ENCODE data around the gene GLRX5.

The GLRX5 gene

DNA sequence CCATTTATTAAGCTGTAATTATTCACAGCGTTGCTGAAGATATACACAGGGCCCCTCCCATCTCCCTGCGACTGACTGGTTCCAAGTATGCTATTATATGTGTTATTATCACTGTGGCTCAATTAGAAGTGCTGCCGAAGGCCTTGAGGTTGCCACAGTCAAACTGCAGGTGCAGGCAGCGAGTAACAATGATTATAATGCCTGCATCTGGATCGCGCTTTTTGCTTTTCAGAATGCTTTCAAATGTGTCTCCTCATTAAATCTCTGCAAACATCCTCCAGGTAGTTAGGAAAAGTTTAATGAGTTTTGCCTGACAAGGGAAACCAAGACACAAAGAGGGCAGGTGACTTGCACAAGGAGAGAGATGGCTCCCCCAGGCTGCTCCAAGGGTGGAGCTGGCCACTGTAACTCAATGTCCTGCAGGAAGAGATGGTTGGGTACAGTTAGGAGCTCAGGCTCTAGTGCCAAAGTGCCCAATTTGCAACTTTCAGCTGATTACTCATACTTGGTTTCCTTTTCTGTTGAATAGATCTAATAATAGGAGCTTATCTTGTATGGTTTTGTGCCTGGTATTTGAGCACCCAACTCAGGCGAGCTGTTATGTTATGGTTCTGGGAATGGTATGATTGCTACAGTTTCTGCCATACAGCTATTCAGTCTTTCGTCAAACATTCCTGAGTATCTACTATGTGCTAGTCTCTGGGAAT lies 16.7 kb upstream of the GLRX5 start:
- DNase-seq = no peak

DNA sequence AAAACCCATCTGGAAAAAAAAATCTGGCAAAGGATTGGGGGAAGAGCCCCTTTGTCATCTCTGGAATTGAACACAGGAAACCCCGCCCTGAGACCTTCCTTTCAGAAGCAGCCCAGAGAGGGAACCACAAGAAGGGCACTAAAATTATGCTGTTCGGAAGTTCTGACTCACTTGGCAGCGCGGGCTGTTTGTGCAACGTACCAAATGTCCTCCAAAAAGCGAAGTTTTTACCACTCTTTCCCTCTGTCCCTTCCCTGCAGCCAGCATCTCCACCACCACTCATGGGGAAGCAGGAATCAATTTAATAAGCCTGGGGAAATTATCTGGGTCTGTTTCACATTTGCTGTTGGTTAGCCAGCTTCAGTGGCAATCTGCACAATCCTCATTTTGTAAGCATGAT lies 15.2 kb upstream of the GLRX5 start:
- peak; percentile 87 for DNase-seq

DNA sequence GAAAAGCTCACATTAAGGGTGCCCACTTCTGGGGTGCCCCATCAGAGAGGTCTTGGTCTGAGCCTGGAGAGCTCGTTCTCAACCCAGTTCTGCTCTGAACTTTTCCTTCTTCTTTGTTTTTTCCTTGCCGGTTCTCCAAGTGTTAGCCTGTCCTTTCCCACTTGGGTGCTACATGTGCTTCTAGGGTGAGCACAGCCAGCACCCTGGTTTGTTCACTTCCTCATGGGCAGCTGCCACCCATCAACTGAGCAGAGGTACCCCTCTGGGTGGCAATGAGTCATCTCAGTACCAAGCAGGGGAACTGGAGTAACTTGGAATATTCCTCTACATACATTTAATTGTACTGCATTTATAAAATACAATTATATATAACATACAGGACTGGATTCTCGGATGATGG lies 14.5 kb upstream of the GLRX5 start:
- no peak for DNase-seq

DNA sequence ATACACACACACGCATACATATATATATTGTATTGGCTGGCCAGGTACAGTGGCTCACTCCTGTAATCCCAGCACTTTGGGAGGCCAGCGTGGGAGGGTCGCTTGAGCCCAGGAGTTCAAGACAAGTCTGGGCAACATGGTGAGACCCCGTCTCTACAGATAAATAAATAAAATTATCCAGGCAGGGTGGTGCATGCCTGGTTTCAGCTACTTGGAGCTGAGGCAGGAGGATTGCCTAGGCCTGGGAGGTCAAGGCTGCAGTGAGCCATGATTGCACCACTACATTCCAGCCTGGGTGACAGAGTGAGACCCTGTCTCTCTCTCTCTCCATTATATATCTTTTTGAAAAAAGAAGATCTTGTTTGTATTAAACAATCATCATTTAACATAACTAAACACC lies 13.8 kb upstream of the GLRX5 start:
- DNase-seq = no peak

DNA sequence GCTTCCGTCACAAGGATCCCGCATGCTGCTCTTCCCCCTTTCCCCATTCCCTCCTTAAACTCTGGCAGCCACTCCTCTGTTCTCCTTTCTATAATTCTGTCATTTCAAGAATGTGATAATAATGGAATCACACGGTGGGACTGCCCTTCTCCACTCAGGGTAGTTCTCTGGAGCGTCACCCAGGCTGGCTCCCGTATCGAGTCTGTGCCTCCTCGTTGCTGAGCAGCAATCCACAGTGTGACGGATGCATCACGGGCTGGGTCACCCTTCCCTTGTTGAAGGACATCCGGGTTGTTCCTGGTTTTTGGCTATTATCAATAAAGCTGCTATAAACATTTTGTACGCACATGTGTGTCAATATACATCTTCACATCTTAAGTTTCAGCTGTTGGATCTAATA lies 12.7 kb upstream of the GLRX5 start:
- no peak for DNase-seq

DNA sequence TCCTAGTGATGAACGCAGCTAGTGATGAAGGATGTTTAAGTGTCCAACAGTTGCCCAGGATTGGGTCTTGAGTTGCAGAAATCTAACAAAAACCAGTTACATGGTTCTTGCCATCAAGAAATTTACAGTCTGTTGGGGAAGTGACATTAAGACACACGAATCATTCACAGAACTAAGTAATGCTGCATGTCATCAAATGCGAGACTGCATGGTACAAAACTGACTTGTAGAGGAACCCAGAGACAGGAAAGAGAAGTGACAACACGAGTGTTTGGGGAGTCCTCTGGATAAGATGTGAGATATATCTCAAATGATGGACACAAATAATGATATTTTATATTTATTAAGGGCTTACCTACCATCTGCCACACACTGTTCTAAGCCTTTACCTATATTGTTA lies 12.3 kb upstream of the GLRX5 start:
- no peak for DNase-seq

DNA sequence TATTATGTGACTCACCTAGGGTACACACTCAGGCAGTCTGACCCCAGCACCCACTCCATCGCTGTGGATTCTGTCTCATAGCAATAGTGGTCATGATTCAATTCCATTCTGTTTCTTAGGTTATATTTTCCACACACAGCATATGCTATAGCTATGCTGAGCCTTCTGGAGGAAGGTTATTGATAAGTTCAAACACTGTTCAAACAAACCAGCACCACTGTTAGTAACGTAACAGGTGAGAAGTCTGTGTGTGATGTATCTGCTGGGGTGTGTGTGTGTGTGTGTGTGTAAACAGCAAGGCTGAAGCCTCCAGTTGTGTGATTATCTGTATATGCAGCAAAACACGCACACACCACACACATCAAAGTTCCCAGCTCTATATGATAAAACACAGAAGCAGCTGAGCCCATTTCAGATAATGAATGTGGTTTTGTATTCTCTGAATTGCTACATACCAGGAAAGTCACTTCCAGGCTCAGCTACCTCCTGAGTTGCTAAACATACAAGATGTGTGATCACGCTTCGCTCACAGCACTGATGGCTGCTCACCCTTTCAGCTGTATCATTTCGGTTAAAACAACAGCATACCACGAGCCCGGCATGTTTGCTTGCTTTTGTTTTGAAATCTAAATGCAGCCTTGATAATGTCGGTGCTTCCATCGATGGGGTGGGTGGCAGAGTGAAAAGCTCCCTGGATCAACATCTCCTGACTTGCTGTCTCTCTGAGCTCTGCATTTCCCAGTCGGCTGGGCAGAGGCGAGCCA lies 11.6 kb upstream of the GLRX5 start:
- peak; percentile 72 for DNase-seq

DNA sequence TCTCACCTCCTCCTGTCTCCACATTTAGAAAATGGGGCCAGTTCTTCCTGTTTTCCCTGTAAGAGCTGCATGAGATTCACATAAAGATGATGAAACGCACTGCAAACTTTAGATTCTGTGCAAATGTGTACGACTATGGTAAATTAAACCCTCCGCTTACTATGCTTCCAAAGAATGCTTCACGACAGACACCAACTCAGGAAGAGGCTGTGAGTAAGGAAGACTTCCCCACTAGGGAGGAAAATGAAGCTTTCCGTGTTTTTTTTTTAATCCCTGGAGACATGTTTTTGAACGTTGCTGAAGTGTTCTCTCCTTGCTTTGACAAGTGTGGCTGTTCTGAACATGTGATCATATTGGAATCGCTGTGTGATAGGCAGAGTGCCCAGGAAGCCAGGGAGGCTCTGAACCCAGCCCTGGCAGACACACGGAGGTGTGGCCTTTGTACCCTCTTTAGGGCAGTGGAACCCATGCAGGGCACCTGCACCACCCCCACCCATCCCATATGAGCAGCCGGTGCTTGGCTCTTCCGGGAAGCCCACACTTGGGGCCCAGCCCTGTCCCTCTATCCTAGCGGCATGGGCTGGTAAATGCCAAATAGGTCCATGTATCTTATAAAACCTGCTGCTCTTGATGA lies 10.9 kb upstream of the GLRX5 start:
- peak; percentile 97 for DNase-seq

DNA sequence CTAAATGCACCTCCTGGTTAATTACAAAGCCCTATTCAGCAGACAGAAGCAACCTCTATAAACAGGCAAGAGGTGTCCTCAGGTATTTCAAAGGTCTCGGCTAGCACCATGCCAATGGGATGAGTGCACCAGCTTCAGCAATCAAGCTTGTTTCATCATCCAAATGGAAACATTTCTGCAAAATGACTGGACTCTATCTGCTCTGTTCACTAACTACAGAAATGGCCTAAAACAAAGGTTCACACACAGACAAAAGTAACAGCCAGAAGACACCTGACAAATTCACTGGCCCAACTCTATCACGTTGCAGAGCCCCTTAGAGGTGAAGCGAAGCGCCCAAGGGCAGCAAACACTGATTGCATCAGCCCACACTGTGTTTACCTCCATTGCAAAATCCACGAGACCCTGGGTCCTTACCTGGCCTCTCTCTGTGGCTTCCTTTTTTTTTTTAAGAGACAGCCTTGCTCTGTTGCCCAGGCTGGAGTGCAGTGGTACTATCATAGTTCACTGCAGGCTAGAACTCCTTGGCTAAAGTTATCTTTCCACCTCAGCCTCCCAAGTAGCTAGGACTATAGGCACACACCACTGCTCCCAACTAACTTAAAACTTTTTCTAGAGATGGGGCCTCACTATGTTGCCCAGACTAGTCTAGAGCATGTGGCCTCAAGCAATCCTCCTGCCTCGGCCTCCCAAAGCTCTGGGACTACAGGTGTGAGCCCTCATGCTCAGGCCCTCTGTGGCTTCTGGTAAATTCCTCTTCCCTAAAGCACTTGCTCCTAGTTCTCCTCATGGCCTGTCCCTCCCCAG lies 9.9 kb upstream of the GLRX5 start:
- DNase-seq = peak; percentile 60

DNA sequence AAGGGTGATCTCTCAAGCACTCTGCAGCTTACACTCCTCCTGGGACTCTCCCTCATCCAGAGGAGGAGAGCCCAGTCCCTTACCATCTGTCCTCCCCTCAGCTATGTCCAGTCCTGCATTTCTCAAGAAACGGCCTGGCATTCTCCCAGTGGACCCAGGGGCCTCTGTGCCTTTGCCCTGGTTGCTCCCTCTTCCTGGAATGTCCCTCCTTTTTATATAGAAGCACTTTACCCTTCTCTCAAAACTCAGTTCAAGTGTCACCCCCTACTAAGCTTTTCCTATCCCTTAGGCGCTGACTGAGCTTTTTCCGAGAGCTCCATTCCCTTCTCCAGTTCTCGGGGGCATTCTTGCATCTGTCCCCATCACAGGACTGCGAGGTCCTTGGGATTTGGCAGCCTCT lies 8.9 kb upstream of the GLRX5 start:
- no peak for DNase-seq

DNA sequence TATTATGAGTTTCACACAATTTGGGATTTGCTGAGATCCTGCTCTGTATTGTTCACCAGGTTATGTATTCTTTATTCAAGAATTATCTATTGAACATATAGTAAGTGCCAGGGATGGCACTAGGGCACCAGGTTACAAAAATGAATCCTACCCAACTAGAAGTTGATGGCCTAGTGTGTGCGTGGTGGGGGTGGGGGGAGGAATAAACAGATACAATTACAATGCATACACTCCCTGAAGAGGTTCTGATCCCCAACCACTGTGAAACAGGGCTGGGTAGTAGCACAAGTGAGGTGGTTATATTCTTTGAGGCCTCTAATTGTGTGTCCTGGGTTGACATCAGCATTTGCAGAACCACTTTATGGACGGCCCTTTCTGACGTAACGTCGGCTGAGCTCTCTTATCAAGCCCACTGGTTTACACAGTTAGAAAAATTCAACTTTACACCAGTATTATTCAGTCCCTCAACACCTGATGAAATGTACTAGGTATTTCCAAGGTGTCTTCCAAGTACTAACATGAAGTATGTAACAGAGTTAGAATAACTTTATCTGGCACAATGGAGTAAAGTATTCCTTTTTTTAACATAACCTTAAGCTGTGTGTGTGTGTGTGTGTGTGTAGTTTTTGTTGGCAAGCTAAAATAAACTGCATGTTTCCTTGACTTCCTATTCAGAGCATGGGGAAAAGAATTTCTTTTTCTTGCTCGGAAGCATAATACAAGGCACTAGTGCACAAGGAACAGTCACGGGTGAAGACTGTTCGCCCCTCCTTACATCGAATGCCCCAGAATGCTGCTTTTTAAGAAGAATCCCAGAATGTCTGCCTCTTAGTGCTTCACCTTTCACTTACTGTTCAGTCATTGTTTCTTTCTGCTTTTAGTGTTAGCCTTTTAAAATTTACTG lies 8.1 kb upstream of the GLRX5 start:
- no peak for DNase-seq

DNA sequence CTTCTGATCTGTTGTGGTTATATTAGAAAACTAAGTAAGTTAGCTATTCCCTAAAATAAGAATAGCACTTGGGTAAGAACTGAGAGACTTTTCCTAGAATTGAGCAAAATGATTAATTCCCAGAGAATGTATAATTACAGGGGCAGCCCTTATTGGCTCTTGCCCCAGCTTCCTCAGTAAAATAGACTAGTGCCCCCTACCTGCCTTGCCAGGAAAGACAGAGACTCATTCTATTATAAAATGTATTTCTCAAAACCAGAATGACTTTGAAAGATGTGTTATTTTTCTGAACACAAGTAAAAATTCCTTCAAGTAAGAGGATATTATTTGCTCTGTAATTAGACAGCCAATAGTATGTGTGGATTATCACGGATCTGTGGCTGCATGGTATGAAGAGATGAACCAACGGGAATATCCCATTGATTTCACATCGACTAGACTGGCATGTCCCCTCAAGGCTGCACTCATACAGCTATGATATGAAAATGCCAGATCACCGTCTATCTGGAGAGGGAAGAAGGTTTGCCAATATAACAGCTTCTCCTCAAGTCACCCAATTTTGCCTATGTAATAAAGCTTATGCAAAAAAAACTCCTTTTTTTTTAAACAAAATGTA lies 7.4 kb upstream of the GLRX5 start:
- peak; percentile 85 for DNase-seq

DNA sequence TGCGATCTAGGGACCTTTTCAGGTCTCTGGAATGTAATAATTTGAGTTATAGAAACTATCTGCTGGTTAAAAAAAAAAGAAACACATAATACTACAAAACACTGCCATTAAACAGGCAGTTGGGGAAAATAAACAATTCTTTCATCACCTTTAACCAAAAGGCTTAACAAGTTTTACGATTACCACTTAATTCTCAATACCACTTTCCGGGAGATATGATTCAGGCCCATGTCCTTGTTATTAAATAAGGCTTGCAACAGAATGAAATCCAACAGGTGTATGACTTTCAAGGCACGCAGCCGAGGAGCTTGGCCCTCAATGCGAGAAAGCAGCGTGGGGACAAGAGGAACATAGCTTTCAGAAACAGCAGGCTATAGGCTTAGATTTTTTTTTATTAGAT lies 5.6 kb upstream of the GLRX5 start:
- DNase-seq = no peak

DNA sequence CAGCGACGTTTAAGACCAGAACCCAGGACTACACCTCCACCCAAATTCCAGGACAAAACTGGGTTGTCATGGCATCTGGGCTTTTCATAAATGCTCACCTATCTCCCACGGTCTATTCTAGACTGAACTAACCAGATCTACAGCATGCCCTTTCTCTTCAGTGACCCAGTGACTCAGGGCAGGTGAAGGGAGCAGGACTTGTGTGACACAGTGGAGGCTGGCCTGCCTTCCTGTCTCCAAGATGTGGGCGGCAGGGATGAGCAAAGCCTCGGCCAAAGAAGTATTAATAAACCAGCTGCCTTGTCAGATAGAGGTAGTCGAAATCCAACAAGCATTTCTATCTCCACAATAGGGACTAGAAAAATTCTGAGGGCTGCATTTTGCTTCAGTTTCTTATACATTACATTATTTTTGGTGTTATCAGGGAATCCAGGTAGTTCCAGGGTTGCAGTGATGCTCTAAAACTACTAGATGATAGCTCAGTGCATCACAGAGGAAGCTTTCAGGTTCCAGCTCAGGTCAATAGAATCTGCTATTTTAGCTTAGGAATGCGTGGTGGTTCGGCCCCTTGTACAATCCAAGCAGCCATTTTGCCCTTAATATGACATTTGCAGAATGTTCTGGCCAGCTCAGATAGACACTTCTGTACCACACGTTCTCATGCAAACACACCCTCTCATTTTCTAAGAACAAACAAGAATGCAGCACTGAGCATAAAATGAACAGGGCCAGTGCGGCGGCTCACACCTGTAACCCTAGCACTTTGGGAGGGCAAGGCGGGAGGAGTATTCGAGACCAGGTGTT lies 4.2 kb upstream of the GLRX5 start:
- DNase-seq = no peak

DNA sequence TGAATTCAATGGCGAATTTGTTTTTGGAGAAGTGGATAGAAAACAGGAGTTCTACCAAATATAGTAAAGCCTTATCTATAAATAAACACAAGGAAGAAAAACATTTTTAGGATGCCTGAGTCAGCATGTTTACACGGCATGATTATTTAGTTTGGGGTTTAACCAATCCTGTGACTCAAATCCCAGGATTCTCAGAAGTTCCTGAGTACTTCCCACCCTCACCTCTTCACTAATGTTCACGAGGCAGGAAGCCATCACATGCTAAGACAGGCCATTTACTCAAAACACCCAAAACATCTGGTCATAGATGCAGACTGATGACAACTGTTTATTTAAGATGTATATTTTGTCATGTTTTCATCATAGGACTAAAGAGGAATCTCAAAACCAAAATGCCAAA lies 3.4 kb upstream of the GLRX5 start:
- DNase-seq = peak; percentile 56

DNA sequence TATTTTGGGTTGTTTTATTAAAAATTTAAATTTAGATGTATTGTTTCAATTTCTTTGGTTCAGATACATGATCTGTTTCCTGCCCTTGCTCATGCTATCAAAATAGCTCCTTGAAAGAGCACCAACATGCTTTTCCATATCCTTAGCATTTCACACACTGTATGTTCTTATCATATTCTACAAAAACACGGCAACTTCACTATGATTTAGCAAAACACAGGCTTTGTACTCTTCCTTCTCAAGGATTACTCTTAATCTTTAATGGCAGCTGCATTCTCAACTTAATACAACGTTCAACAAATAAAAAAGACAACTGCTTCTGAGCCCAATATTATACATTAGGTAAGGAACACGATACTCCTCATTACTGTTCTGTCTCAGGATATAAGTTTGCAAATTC lies 2.9 kb upstream of the GLRX5 start:
- DNase-seq = no peak

DNA sequence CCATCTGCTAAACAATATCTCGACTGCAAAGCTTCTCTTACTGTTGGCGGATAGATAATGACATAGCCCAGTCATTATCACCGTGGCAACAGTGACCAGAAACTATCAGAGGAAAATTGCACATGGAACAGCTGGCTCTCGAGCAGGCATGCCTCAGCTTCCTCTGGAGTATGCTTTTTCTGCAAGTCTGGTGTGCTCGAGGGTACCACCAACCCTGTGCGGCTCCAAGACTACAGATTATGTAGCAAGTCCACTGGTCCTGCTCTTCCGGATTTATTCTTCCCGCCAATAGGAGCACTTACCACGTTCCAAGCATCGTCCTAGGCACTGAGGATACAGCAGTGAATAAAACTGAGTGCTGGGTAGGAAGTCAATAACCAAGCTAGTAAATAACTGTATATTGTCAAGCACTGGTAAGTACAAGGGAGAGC lies 1.4 kb upstream of the GLRX5 start:
- DNase-seq = peak; percentile 30

DNA sequence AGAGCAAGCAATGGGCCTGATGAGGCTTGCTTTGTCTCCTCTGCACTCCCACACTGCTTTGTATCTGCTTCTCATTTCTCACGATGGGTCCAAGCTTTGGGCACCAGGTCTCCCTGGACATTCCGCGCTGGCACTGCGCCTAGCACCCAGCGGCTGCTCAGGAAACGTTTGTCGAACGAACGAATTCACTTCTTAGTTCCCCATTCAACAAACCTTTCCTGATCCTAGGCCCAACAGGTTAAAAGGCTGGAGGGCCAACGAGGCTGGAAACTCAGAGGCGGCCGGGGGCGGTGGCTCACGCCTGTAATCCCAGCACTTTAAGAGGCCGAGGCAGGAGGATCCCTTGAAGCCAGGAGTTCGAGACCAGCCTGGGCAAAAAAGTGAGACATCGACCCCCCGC lies 1.0 kb upstream of the GLRX5 start:
- no peak for DNase-seq

DNA sequence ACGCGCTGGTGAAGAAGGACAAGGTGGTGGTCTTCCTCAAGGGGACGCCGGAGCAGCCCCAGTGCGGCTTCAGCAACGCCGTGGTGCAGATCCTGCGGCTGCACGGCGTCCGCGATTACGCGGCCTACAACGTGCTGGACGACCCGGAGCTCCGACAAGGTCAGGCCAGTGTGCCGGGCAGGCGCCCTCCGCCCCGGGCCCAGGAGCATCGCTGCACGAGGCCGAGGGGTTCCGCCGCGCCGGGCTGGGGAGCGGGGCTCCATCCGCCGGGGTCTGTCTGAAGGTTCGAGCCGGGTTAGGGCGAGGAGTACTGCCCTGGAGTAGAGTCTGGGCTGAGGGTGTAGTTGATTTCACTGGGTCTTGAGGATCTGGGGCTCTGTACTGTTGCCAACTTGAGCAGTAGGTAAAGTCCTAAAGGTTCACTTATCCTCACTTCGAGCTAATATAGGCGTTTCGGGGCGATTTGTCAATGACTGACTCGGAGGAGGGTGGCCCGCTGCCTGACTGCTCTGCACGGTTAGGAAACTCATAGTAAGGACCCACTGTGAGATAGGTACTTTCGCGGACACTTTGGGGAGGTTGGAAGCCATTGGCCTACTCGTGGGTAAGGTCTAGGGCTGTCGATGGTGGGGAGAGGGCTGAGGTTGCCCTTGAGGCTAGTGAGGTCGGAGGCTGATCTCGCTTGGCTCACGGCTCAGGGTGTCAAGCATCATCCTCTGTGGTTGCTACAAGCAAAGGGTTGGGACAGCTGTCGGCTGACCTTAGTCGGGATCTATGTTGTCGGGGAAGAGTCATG lies 574 bp downstream of the GLRX5 start:
- no peak for DNase-seq

Measured in fibroblast of skin of abdomen (primary cell).